ENCODE measurements around the gene PAQR3.
"Not testable (repeated sequence)": the region's sequence is repeated elsewhere in the genome, so short reads cannot be mapped to it uniquely, and the experiment has no call there.

Gene PAQR3

GRCh38 chr4:78889955-78890354 is 49.3 kb downstream of the PAQR3 start:
- no peak overlapping the region for H3K4me3 ChIP-seq (ENCODE audit: low read depth, low read length)
- in situ Hi-C loops (cut with HindIII; ENCODE audit: low sequenced_read_pairs): no loop called here
- no peak for TF ChIP-seq CTCF (IDR thresholded peaks at IDR 0.05; ENCODE audit: low read depth, low read length, missing control alignments)
- DNase-seq (ENCODE audit: low read depth): no peak

- H3K4me3 ChIP-seq (ENCODE audit: low read depth, low read length): no peak overlapping the region
- TF ChIP-seq CTCF (IDR thresholded peaks at IDR 0.05; ENCODE audit: low read depth, low read length, missing control alignments): no peak
- DNase-seq (ENCODE audit: low read depth): no peak
- in situ Hi-C loops (cut with HindIII; ENCODE audit: low sequenced_read_pairs): no loop called here
Measured at GRCh38 chr4:78885598-78885997, 53.6 kb downstream of the PAQR3 start.

DNA sequence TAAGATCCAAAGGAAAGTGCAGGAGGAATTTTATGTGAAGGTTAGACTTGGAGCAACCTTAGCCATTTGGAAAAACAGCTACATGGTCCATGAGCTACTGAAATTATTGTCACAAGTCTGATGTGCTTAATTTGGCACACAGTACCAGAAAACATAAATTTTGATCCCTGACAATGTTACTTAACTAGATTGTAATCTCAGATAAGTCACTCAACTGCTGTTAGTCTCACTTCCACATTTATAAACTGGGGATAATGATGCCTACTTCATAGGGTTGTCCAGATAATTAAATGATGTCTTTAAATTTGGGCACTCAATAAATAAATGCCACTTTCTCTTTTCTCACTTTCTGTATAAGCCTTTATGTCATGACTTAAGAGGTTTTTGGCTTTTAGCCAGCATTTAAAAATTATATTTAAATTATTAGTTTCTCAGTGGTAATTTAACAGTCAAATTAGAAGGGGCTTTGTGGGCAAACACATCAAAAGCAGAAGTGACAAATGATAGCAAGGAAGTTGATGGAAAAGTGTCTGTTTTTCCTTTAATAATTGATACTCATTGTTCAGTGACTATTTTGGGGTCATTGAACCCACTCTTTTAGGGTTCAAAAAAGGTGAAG is 58.3 kb downstream of the PAQR3 start:
- DNase-seq (ENCODE audit: low read depth): no peak
- in situ Hi-C loops (cut with HindIII; ENCODE audit: low sequenced_read_pairs): no loop called here
- H3K4me3 ChIP-seq (ENCODE audit: low read depth, low read length): no peak overlapping the region
- no peak for TF ChIP-seq CTCF (IDR thresholded peaks at IDR 0.05; ENCODE audit: low read depth, low read length, missing control alignments)

- in situ Hi-C loops (cut with HindIII; ENCODE audit: low sequenced_read_pairs): no loop called here
- no peak overlapping the region for H3K4me3 ChIP-seq (ENCODE audit: low read depth, low read length)
Measured at GRCh38 chr4:78878031-78878430, 61.2 kb downstream of the PAQR3 start.

DNA sequence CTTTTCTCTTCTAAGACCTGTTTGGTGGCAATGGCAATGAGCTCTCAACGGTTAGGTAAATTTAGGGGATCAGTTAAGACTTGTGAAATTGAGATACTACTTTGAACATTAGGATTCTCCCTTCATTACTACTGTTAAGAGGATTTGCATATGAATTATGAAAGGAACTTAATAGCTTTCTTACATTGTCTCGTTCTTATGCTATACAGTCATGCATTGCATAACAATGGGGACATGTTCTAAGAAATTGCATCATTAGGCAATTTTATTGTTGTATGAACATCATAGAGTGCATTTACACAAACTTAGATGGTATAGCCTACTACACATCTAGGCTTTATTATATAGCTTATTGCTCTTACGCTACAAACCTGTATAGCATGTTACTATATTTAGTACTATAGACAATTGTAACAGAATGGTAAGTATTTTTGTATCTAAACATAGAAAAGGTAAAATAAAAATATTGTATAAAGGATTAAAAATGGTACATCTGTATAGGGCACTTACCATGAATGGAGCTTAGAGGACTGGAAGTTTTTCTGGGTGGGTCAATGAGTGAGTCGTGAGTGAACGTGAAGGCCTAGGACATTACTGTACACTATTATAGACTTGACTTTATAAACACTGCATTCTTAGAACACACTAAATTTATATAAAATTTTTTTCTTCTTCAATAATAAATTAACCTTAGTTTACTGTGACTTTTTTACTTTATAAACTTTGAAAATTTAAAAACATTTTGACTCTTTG is 62.5 kb downstream of the PAQR3 start:
- TF ChIP-seq CTCF (IDR thresholded peaks at IDR 0.05; ENCODE audit: low read depth, low read length, missing control alignments): no peak
- no peak overlapping the region for H3K4me3 ChIP-seq (ENCODE audit: low read depth, low read length)
- in situ Hi-C loops (cut with HindIII; ENCODE audit: low sequenced_read_pairs): no loop called here
- DNase-seq (ENCODE audit: low read depth): no peak

More at GRCh38 chr4:78878031-78878430, 61.2 kb downstream of the PAQR3 start:
- DNase-seq (ENCODE audit: low read depth): no peak
- TF ChIP-seq CTCF (IDR thresholded peaks at IDR 0.05; ENCODE audit: low read depth, low read length, missing control alignments): no peak

DNA sequence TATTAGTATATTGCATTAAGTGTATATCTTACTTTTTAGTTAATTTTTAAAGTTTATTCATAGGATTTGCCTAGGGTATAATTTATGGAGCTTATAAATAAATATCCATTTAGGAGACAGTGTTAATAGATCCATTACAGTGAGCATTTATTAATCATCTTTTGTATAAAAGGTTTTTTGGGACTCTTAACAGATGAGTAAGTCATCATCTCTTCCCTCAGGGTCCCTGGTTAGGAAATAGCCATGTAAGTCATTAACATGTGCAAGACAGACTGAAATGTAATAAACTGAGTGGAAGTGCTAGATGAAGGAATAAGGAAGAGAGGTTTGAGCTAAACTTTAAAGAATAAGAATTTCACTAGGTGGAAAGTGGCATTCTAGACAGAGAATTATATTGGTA is 69.2 kb downstream of the PAQR3 start:
- DNase-seq (ENCODE audit: low read depth): no peak
- in situ Hi-C loops (cut with HindIII; ENCODE audit: low sequenced_read_pairs): no loop called here
- no peak overlapping the region for H3K4me3 ChIP-seq (ENCODE audit: low read depth, low read length)
- TF ChIP-seq CTCF (IDR thresholded peaks at IDR 0.05; ENCODE audit: low read depth, low read length, missing control alignments): no peak

GRCh38 chr4:78868712-78869111 is 70.5 kb downstream of the PAQR3 start:
- DNase-seq (ENCODE audit: low read depth); H3K4me3 ChIP-seq (ENCODE audit: low read depth, low read length): not testable (repeated sequence)
- in situ Hi-C loops (cut with HindIII; ENCODE audit: low sequenced_read_pairs): loop anchor here (10.0 kb wide), 1 partner anchor 244 kb away; no protein-coding TSS in a partner anchor
